H1 (cell line): ENCODE data around the gene LCNL1. TPM values are rescaled to one million over a fixed set of nuclear protein-coding genes. Genes with fewer than 3 reads are reported as not detected.
A peak's percentile ranks its signal among the peaks of the same experiment; 100 is the strongest.

Experiments used
- CTCF ChIA-PET: fragments of 300-600 bp; sonication (Branson Sonifier 250); formaldehyde crosslinking; loops from one replicate; lab custom pipeline; 2021; ENCODE audit not compliant: partially characterized antibody; lab: Charles Lee
- POLR2A ChIA-PET: fragments of 300-600 bp; sonication (Branson Sonifier 250); formaldehyde crosslinking; loops from one replicate; lab custom pipeline; 2021; ENCODE audit warnings: inconsistent platforms; ENCODE audit not compliant: partially characterized antibody; lab: Charles Lee
- DNase-seq, 2 experiments: peaks; one replicate each; pipeline versions ENCODE4 v3.0.0 to v3.0.0-alpha.2; 2010 to 2022; ENCODE audit warnings: low spot score in 2 of 2, low read depth in 1 of 2, mixed read lengths in 1 of 2
- FAIRE-seq: peaks from 2 replicates; lab custom pipeline; 2011; peaks lifted over from hg19 to GRCh38; lab: Jason Lieb, UNC
- H2AFZ ChIP-seq: 2 replicates; pipeline ENCODE4 v1.8.1; 2012; ENCODE audit warnings: low read length, inconsistent platforms
- H2AK5ac ChIP-seq: 2 replicates; pipeline ENCODE4 v1.6.1; 2013; ENCODE audit warnings: low read depth, low read length
- H2BK120ac ChIP-seq: replicated peaks from 2 replicates; pipeline ENCODE3; 2013; ENCODE audit warnings: low read depth, low read length, inconsistent platforms
- H2BK12ac ChIP-seq: 2 replicates; pipeline ENCODE4 v1.6.1; 2013; ENCODE audit warnings: low read depth, low read length
- H2BK15ac ChIP-seq: 2 replicates; pipeline ENCODE4 v1.6.1; 2013; ENCODE audit warnings: low read length
- H2BK20ac ChIP-seq: 2 replicates; pipeline ENCODE4 v1.6.1; 2013; ENCODE audit warnings: low read length
- H2BK5ac ChIP-seq: 2 replicates; pipeline ENCODE4 v1.6.1; 2013; ENCODE audit warnings: low read depth, low read length
- H3K14ac ChIP-seq: 2 replicates; pipeline ENCODE4 v1.6.1; 2013; ENCODE audit warnings: inconsistent platforms; ENCODE audit not compliant: insufficient read length
- H3K18ac ChIP-seq: 2 replicates; pipeline ENCODE4 v1.6.1; 2013; ENCODE audit warnings: low read length; ENCODE audit errors: extremely low read depth
- H3K23ac ChIP-seq: 2 replicates; pipeline ENCODE4 v1.6.1; 2013; ENCODE audit warnings: inconsistent platforms; ENCODE audit not compliant: insufficient read length
- H3K23me2 ChIP-seq: 2 replicates; pipeline ENCODE4 v1.6.1; 2013; ENCODE audit warnings: low read depth, low read length
- H3K27ac ChIP-seq: 2 replicates; pipeline ENCODE4 v1.6.1; 2011; ENCODE audit warnings: low read depth, low read length, inconsistent platforms
- H3K27me3 ChIP-seq, 4 experiments: replicated peaks in 1 of 4; 1 replicate in 1 of 4; 2 replicates in 3 of 4; pipeline versions ENCODE4 v1.6.1 to v1.8.1; 2011 to 2013; ENCODE audit warnings: low read length in 3 of 4, mild to moderate bottlenecking in 3 of 4, inconsistent platforms in 2 of 4, mixed read lengths in 2 of 4, moderate library complexity in 1 of 4; ENCODE audit not compliant: control insufficient read depth in 3 of 4, insufficient read depth in 3 of 4; ENCODE audit errors: extremely low read depth in 1 of 4
- H3K36me3 ChIP-seq, 4 experiments: 2 replicates each; pipeline versions ENCODE4 v1.6.1 to v1.8.1; 2011 to 2013; ENCODE audit warnings: mild to moderate bottlenecking in 4 of 4, low read length in 3 of 4, moderate library complexity in 2 of 4, control low read depth in 1 of 4, inconsistent platforms in 1 of 4; ENCODE audit not compliant: insufficient read depth in 4 of 4, control insufficient read depth in 2 of 4
- H3K4ac ChIP-seq: replicated peaks from 2 replicates; pipeline ENCODE3; 2013; ENCODE audit warnings: low read length, low read depth, mixed read lengths, inconsistent platforms; ENCODE audit not compliant: insufficient read length
- H3K4me1 ChIP-seq, 4 experiments: replicated peaks in 1 of 4; 1 replicate in 1 of 4; 2 replicates in 3 of 4; pipeline versions ENCODE4 v1.6.1 to v1.8.1; 2011 to 2013; ENCODE audit warnings: low read length in 3 of 4, inconsistent platforms in 2 of 4, mixed read lengths in 1 of 4; ENCODE audit not compliant: insufficient read depth in 4 of 4, control insufficient read depth in 3 of 4
- H3K4me2 ChIP-seq, 2 experiments: 2 replicates each; pipeline versions ENCODE4 v1.6.1 to v1.8.1; 2011 to 2013; ENCODE audit warnings: low read depth in 2 of 2, low read length in 2 of 2, control low read depth in 1 of 2, inconsistent platforms in 1 of 2, mild to moderate bottlenecking in 1 of 2; ENCODE audit not compliant: insufficient read depth in 1 of 2
- H3K4me3 ChIP-seq, 4 experiments: fragments of 200-600, 300-600 bp in 1 of 4; sonication (generic), shearing (Covaris generic), sonication (Bioruptor Twin) in 1 of 4; 2 replicates each; pipeline versions ENCODE4 v1.5.1 to v1.8.1; 2011 to 2016; ENCODE audit warnings: low read length in 4 of 4, low read depth in 3 of 4, control low read depth in 2 of 4, inconsistent platforms in 2 of 4, mild to moderate bottlenecking in 2 of 4, mixed read lengths in 1 of 4, moderate library complexity in 1 of 4; ENCODE audit not compliant: insufficient read depth in 2 of 4; ENCODE audit errors: extremely low read depth in 1 of 4
- H3K56ac ChIP-seq: replicated peaks from 2 replicates; pipeline ENCODE3; 2013; ENCODE audit warnings: low read depth, mild to moderate bottlenecking, mixed read lengths, low read length, inconsistent platforms; ENCODE audit not compliant: insufficient read length
- H3K79me1 ChIP-seq: 2 replicates; pipeline ENCODE4 v1.6.1; 2013; ENCODE audit warnings: low read depth, low read length, control low read depth
- H3K79me2 ChIP-seq, 2 experiments: 2 replicates each; pipeline versions ENCODE4 v1.6.1 to v1.8.1; 2012 to 2013; ENCODE audit warnings: low read length in 2 of 2, mild to moderate bottlenecking in 2 of 2, inconsistent platforms in 1 of 2; ENCODE audit not compliant: insufficient read depth in 2 of 2, control insufficient read depth in 1 of 2
- H3K9ac ChIP-seq, 4 experiments: replicated peaks in 1 of 4; 1 replicate in 1 of 4; 2 replicates in 3 of 4; pipeline versions ENCODE4 v1.6.1 to v1.8.1; 2011 to 2013; ENCODE audit warnings: low read depth in 3 of 4, low read length in 3 of 4, control low read depth in 2 of 4, mild to moderate bottlenecking in 2 of 4, moderate library complexity in 2 of 4, inconsistent platforms in 1 of 4; ENCODE audit errors: extremely low read depth in 1 of 4
- H3K9me3 ChIP-seq, 2 experiments: 2 replicates each; pipeline versions ENCODE4 v1.6.1 to v1.8.1; 2012 to 2013; ENCODE audit warnings: mild to moderate bottlenecking in 2 of 2, moderate library complexity in 2 of 2, control low read depth in 1 of 2, inconsistent platforms in 1 of 2, low read depth in 1 of 2, low read length in 1 of 2, mixed read lengths in 1 of 2; ENCODE audit not compliant: insufficient read depth in 2 of 2
- H4K20me1 ChIP-seq, 2 experiments: replicated peaks in 1 of 2; 2 replicates each; pipeline versions ENCODE3 to v1.8.1; 2011 to 2013; ENCODE audit warnings: inconsistent platforms in 2 of 2, low read length in 2 of 2, mild to moderate bottlenecking in 1 of 2; ENCODE audit not compliant: insufficient read depth in 2 of 2, control insufficient read depth in 1 of 2
- H4K5ac ChIP-seq: 2 replicates; pipeline ENCODE4 v1.6.1; 2013; ENCODE audit warnings: low read length, low read depth, mixed read lengths, inconsistent platforms; ENCODE audit not compliant: insufficient read length
- H4K8ac ChIP-seq: 2 replicates; pipeline ENCODE4 v1.8.0; 2013; ENCODE audit warnings: mild to moderate bottlenecking, moderate library complexity, low read length, inconsistent platforms; ENCODE audit not compliant: insufficient read depth; ENCODE audit errors: extremely low read depth
- H4K91ac ChIP-seq: replicated peaks from 2 replicates; pipeline ENCODE3; 2013; ENCODE audit warnings: low read length, mixed read lengths, inconsistent platforms; ENCODE audit not compliant: insufficient read length
- ASH2L ChIP-seq: fragments of 200-600, 300-600 bp; sonication (generic); IDR thresholded peaks from one replicate; pipeline ENCODE4 v1.7.1; 2017; ENCODE audit warnings: low read length
- CEBPB ChIP-seq: IDR thresholded peaks from 2 replicates; pipeline ENCODE4 v1.6.1; 2012; ENCODE audit warnings: low read depth, low read length
- GABPA ChIP-seq: IDR thresholded peaks from 2 replicates; pipeline ENCODE4 v1.6.1; 2011; ENCODE audit warnings: mild to moderate bottlenecking, low read length, moderate library complexity, borderline replicate concordance; ENCODE audit not compliant: insufficient read depth
- KDM5A ChIP-seq: fragments of 200-600 bp; IDR thresholded peaks from 2 replicates; pipeline ENCODE4 v1.7.1; 2012; ENCODE audit warnings: mild to moderate bottlenecking, low read length, inconsistent platforms, mixed read lengths
- PHF8 ChIP-seq: fragments of 200-600 bp; sonication (generic); conservative IDR thresholded peaks from 2 replicates; pipeline ENCODE4 v1.7.1; 2012; ENCODE audit warnings: low read depth, mild to moderate bottlenecking, inconsistent platforms, low read length, moderate library complexity
- RBBP5 ChIP-seq: IDR thresholded peaks from 2 replicates; pipeline ENCODE4 v1.7.1; 2012; ENCODE audit warnings: low read depth, mild to moderate bottlenecking, inconsistent platforms, low read length, moderate library complexity, borderline replicate concordance
- SAP30 ChIP-seq: fragments of 300-600 bp; sonication (generic); IDR thresholded peaks from 2 replicates; pipeline ENCODE4 v1.7.1; 2012; ENCODE audit warnings: low read length, moderate library complexity, mild to moderate bottlenecking, inconsistent platforms; ENCODE audit not compliant: insufficient read depth, insufficient replicate concordance
- TAF1 ChIP-seq: IDR thresholded peaks from 2 replicates; pipeline ENCODE4 v1.6.1; 2011; ENCODE audit warnings: mild to moderate bottlenecking, low read depth, low read length
- TCF12 ChIP-seq: IDR thresholded peaks from 2 replicates; pipeline ENCODE4 v1.6.1; 2011; ENCODE audit warnings: low read depth, mild to moderate bottlenecking, low read length
- WGBS, 2 experiments: shearing (Covaris generic) in 1 of 2; methylation state at CpG; one replicate each; pipeline versions ENCODE4 v1.1.6 to v1.1.7; 2013 to 2015; ENCODE audit warnings: low lambda C conversion rate in 2 of 2, mixed read lengths in 2 of 2, inconsistent platforms in 1 of 2, low coverage in 1 of 2, missing lambda C conversion rate in 1 of 2; ENCODE audit not compliant: insufficient replicate concordance in 2 of 2, insufficient coverage in 1 of 2, insufficient read length in 1 of 2; ENCODE audit errors: extremely low coverage in 1 of 2, missing lambda C conversion rate in 1 of 2; 5-methylcytosine and 5-hydroxymethylcytosine counted together
- polyA plus RNA-seq, 7 experiments: library from polyadenylated mRNA; depleted of rRNA in 3 of 7; stranded (reverse) in 5 of 7; unstranded in 2 of 7; fragments of >200 nt in 5 of 7; fragments of 200-250 nt in 2 of 7; gene quantifications; 1 replicate in 5 of 7; 2 replicates in 1 of 7; 4 replicates in 1 of 7; pipeline versions ENCODE4 v1.2.1 to v1.2.3, GENCODE V29; 2011 to 2013; ENCODE audit warnings: missing spikeins in 2 of 7, mixed read lengths in 2 of 7
- total RNA-seq: library from RNA; stranded (reverse); fragmentation: NEBNext Ultra II Directional; extraction: Animal tissue kit (Norgen Biotek cat#: 25700); gene quantifications from 2 replicates; pipeline ENCODE4 v1.2.1, GENCODE V29; 2021
- TF ChIP-seq, protein P1 (sequence below): IDR thresholded peaks from 2 replicates; pipeline ENCODE4 v1.6.1; 2011; ENCODE audit warnings: low read length, improper control_type of control experiment
- TF ChIP-seq, protein P2 (sequence below): IDR thresholded peaks from 2 replicates; pipeline ENCODE4 v1.6.1; 2011; ENCODE audit warnings: low read depth, mild to moderate bottlenecking, low read length; ENCODE audit not compliant: insufficient read depth

Gene LCNL1
- total and polyA plus RNA-seq, 2 of the 8 experiments (the other 6 are each of a cell fraction or from before 2014, with no cell fraction given), result 0.11 TPM; not detected in 1

DNA sequence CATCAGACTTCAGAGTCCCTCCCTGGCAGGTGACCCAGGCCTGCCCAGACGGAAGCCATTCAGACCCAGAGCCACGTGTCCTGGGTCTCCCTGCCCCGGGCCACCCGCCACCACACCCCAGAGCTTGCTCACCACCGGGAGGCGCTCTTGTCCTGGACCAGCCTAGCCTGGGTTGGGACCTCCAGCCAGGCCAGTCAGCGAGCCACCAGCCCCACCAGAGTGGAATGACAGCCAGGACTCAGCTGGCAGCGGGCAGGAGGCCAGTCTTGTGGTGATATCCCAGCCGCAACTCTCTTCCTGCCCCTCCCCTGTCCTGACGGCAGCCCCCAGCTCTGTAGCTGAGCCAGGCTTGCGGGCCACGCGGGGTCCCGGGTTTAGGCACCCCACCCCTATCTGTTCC lies 7.1 kb upstream of the LCNL1 start:
- Histone ChIP-seq H2BK120ac (no peak overlapping the region), H2BK15ac (peak overlapping the region; percentile 3; the same call in 1 of the 2 replicates), H3K27ac (no peak overlapping the region), H4K5ac (no peak overlapping the region), H2AK5ac (no peak overlapping the region), H4K8ac (no peak overlapping the region; the same call in 1 of the 2 replicates), H3K18ac (no peak overlapping the region), H3K9ac (no peak overlapping the region), H3K4me1 (peaks cover 0 to 12% (median 5%) of the 10 kb centered on the region in 4 experiments; a peak in 5 of 7 replicates), H3K4me3 (no peak overlapping the region), H3K79me1 (no peaks in the 10 kb centered on the region), H3K23ac (no peak overlapping the region), H2BK12ac (no peak overlapping the region), H3K36me3 (no peaks in the 10 kb centered on the region), H3K9me3 (no peaks in the 10 kb centered on the region), H4K91ac (peak overlapping the region; percentile 40), H2BK5ac (no peak overlapping the region), H3K56ac (peak overlapping the region; percentile 46), H3K4me2 (no peak overlapping the region), H2AFZ (no peak overlapping the region), H2BK20ac (no peak overlapping the region), H3K23me2 (peaks cover 8% of the 10 kb centered on the region; the same call in 1 of the 2 replicates), H3K27me3 (peaks cover 0 to 5% (median 2%) of the 10 kb centered on the region in 4 experiments; a peak in 2 of 7 replicates), H3K4ac (no peak overlapping the region), H3K79me2 (no peaks in the 10 kb centered on the region), H4K20me1 (peaks cover 0 to 2% of the 10 kb centered on the region in 2 experiments), H3K14ac (no peak overlapping the region)
- peak in 1 of 2 experiments; percentile 90 for DNase-seq
- FAIRE-seq, result no peak
- ChIA-PET CTCF (interaction anchor here (0.5 to 5.6 kb wide), 28 partner anchors 9 to 836 kb away, joined by 3 to 45 read pairs (median 5); partner anchors contain the start of genes ABCA2, AJM1, CLIC3 and LCN12), POLR2A (interaction anchor here (0.7 to 2.8 kb wide), 4 partner anchors 10 to 216 kb away, joined by 3 to 10 read pairs (median 4); partner anchors contain the start of genes CLIC3 and PAXX)
- whole genome bisulfite sequencing, 2 experiments, result 82% methylated on average over 14 of the region's 14 CpGs; no CpG with 5 or more reads in 1 of the 2 experiments
- TF ChIP-seq, protein P1, sequence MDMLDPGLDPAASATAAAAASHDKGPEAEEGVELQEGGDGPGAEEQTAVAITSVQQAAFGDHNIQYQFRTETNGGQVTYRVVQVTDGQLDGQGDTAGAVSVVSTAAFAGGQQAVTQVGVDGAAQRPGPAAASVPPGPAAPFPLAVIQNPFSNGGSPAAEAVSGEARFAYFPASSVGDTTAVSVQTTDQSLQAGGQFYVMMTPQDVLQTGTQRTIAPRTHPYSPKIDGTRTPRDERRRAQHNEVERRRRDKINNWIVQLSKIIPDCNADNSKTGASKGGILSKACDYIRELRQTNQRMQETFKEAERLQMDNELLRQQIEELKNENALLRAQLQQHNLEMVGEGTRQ, result 0 out of 2 replicates have a peak, but pooled peaks have one; percentile 35
- TF ChIP-seq CEBPB, result no peak
- no peak for TF ChIP-seq RBBP5
- TF ChIP-seq, protein P2, sequence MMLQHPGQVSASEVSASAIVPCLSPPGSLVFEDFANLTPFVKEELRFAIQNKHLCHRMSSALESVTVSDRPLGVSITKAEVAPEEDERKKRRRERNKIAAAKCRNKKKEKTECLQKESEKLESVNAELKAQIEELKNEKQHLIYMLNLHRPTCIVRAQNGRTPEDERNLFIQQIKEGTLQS, result no peak
- TF ChIP-seq TCF12, result no peak
- no peak for TF ChIP-seq TAF1
- no peak for TF ChIP-seq ASH2L
- TF ChIP-seq PHF8, result no peak
- no peak for TF ChIP-seq KDM5A
- no peak for TF ChIP-seq SAP30
- TF ChIP-seq GABPA, result no peak; the same call in 1 of the 2 replicates
